Eye (tissue), 1 donor: ENCODE results near the gene HSPB7.

Experiments used
- DNase-seq: peaks from one replicate; pipeline ENCODE4 v3.0.0-alpha.2; 2015

HSPB7 gene

GRCh38 chr1:15973772-15974171, 44.1 kb downstream of the HSPB7 start:
- DNase-seq, result no peak

- no peak for DNase-seq
Observed at GRCh38 chr1:15972409-15972808, 45.4 kb downstream of the HSPB7 start.

DNA sequence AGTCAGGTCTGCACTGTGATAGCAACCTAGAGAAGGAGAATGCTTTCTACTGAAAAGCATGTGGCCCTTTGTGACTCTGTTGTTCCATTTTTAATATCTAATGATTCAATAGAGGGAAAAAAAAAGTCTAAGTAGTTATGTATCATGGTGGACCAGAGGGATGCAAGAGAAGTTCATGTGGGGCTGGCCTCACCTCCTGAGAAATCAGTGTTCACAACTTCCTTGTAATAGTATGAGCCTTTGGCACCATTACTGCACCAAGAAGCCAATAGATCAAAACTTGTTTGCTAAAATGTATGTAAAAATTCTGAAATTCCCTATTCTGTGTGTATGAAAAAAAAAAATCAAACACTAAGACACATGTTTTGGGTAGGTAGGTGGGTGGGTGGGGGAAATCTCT, 46.9 kb downstream of the HSPB7 start:
- no peak for DNase-seq

- DNase-seq, result no peak
Observed at GRCh38 chr1:15969321-15969880, 48.4 kb downstream of the HSPB7 start.

DNA sequence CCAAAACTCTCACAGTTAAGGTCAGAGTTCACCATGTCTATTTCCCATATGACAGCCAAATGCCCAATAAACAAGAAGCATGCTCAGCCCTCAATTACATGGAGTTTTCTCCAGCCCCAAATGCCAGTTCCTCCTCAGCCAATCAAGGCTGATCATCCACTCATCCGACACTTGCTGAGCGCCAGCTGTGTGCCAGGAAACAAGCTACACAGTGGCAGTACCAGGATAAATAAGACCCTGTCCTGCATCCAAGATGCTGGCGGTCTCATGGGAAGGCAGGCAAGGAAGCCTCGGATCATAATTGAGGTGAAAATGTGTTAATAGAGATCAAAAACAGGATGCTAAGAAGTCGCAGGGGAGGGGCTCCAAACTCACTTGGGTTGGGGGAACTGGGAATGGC, 49.7 kb downstream of the HSPB7 start:
- DNase-seq, result no peak

DNA sequence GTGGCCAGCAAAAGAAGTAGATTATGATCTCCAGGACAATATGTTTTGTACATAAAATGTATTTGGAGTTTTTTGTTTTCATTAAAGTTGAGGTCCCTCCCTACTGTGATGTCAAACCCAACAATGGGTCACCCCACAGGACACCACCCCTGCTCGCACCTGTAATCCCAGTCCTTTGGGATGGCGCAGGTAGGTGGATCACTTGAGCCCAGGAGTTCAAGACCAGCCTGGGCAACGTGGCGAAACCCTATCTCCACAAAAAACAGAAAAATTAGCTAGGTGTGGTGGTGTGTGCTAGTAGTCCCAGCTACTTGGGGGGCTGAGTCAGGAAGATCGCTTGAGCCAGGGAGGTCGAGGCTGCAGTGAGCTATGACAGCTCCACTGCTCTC, 50.9 kb downstream of the HSPB7 start:
- no peak for DNase-seq

DNA sequence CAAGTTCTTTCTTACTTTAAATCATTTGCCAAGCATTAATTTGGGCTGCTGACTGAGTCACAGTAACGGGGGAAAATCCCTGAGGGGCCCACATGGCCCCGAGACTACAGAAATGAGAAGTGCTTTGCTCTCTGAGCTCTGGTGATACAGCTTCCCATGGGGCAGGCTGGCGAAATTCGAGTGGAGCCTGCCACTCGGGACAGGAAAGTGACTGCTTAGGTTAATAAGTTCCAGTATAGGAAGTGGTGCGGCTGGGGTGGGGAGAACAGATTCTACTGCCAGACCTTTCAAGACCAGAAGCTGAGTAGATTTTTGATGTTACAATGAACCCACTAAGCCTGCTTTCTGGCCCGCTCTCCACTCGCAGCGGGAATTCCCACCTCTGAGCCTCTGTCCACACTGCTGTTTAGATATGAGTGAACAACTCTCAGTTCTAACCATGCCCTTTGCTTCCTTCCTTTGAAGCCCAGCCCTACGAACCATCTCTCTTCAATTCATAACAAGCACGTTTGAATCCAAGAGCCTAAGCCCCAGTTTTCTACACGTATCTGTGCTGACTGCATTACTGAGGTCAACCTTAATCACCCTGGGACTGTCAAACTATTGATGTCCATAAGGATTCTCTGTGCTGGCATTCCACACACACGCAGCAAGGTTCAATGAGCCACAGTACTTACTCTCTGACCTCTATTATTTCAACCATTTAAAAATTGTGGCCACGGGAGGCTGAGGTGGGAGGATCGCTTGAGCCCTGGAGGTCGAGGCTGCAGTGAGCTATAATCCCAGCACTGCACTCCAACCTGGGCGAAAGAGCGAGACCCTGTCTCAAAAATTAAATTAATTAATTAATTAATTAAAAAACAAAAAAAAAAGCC, 51.5 kb downstream of the HSPB7 start:
- DNase-seq, result no peak

- no peak for DNase-seq
Observed at GRCh38 chr1:15965228-15965767, 52.5 kb downstream of the HSPB7 start.
